PFSK-1 (cell line): Measurements from ENCODE around the gene RNFT2.

Experiments
- POLR2AphosphoS5 ChIP-seq: IDR thresholded peaks from 2 replicates; pipeline ENCODE4 v1.6.1; 2012; ENCODE audit warnings: low read depth, mild to moderate bottlenecking, control low read depth, low read length, moderate library complexity
- TAF1 ChIP-seq: IDR thresholded peaks from 2 replicates; pipeline ENCODE4 v1.6.1; 2012; ENCODE audit warnings: low read length, control low read depth, borderline replicate concordance; ENCODE audit not compliant: insufficient read depth

DNA sequence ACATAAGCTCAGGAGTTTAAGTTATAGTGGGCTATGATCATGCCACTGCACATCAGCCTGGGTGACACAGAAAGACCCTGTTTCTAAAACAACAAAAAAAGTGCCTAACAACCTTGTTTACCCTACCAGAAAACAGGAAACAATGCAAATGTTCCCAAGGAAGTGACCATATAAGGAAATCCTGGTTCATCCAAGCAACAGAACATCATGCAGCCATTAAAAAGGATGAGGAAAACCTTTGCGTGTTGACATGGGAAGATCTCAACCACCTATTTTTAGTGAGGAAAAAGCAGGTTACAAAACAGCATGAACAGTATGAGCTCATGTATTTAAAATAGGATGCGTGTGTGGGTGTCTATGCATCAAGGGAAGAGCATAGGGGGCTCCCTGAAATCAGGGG lies 129.4 kb downstream of the RNFT2 start:
- TF ChIP-seq POLR2AphosphoS5 (no peak), TAF1 (no peak)
